ENCODE results near the gene CCDC124.

GRCh38 chr19:17988161-17988560, 55.3 kb downstream of the CCDC124 start:
- TF ChIP-seq CTCF (IDR thresholded peaks at IDR 0.05) (no peak), POLR2AphosphoS5 (IDR thresholded peaks at IDR 0.05) (no peak)

Data from breast epithelium (tissue), 3 donors.